Measurements from ENCODE around the gene GTF3C2.

The GTF3C2 gene

GRCh38 chr2:27296481-27296880 is 60.1 kb downstream of the GTF3C2 start:
- DNase-seq (ENCODE audit: low read depth) = no peak

DNA sequence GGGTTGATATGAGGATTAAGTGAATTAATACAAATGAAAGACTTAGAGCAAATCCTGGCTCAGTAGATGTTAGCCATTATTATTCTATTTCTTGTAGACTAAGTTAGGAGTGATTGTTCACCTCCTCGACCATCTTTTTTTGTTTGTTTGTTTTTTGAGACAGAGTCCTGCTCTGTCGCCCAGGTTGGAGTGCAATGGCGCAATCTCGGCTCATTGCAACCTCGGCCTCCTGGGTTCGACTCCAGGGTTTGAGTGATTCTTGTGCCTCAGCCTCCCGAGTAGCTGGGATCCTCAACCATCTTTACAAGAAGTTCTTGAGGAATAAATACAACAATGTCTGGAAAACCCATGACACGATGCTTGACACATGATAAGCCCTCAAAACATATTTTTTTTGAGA is 61.6 kb downstream of the GTF3C2 start:
- no peak for DNase-seq (ENCODE audit: low read depth)

GRCh38 chr2:27291865-27292264 is 64.7 kb downstream of the GTF3C2 start:
- no peak for DNase-seq (ENCODE audit: low read depth)

- no peak for DNase-seq (ENCODE audit: low read depth)
These were observed 66.0 kb downstream of the GTF3C2 start for GRCh38 chr2:27290549-27290948.

DNA sequence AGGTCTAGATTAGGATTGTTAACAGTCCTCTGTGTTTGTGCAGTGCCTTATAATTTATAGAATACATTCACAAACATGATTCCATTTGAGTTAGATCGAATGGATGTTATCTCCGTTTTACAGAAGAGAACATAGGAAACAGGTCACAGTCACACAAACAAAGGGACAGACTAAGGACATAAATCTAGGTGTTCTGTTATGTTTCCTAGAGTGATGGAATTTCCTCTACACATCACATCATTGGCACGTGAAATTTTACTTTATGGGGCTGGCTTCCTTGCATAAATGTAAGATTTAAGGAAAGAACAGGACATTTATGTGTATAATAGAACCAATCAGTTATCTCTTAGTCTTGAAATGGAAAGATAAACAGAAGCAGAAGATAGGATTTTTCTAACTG is 68.0 kb downstream of the GTF3C2 start:
- no peak for DNase-seq (ENCODE audit: low read depth)

DNA sequence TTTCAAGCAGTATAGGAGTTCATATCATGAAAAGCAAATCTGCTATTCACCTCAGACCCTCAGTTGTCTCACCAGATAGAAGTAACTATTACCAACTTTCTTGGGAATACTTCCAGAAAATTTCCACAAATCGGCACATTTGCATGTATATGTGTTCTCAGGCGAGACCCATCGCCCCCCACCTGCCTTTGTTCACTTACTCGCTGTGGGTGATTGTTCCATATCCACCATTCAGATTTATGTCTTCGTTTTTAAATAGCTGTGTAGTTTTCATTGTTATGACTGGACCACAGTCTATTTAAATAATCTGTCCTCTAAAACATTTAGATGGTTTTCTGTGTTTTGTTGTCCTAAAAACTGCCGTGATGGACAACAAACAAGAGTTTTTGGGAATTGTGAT is 71.1 kb downstream of the GTF3C2 start:
- DNase-seq (ENCODE audit: low read depth) = no peak

GRCh38 chr2:27284996-27285395 is 71.6 kb downstream of the GTF3C2 start:
- DNase-seq (ENCODE audit: low read depth) = no peak

DNA sequence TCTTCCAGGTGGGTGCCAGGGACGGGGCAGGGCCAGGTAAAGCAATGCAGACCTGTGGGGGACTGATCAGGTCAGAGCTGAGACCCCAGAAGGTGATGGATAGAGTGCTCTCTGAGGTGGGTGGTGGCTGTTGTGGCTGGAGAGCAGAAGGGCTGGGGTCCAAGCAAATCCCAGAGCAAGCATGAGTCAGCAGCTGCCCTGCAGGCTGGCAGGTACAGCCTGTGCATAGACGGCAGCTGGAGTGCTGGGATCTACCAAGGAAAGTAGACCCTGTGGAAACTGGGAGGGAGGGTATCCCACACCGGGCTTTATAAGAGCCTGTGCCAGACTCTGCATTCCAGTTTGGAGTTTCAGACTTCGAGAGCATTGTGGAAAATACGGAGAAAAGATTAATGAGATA is 73.7 kb downstream of the GTF3C2 start:
- DNase-seq (ENCODE audit: low read depth) = no peak

DNA sequence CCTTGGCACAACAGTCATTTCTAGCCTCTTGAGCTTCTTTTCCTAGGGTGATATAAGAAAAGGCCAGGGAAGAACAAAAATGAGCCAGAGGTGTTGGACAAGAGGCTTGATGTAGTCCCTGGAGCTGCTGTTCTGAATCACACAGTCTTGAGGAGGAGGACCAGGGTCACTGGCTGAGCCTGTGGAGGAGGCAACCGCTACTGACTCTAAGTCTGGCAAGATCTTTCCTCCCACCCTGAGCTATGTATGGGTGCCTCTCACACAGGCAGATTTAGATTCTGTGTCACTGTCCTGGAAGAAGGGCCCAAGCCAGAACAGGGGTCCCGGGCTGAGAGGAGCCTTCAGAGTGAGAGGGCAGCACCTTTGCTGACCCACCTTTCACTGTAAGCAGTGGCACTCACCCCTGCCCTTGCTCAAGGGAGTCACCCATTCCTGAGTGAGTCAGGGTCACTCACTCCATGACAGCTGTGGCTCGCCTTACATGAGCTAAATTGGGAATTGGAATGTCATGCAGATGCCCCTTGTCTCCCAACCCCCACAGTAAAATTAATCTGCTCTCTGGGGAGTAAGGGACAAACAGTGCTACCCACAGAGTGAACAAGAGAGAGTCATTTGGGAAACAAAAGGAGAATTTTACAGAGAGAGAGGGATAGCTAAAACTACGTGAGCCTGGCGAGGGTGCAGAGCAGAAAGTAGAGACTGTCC is 74.6 kb downstream of the GTF3C2 start, which contains the start of gene TRIM54:
TSS of gene TRIM54 (plus strand) at position 575 of the 705 bp plus-strand sequence. CDS start 303 bp downstream, outside the sequence.
- no peak for DNase-seq (ENCODE audit: low read depth)

DNA sequence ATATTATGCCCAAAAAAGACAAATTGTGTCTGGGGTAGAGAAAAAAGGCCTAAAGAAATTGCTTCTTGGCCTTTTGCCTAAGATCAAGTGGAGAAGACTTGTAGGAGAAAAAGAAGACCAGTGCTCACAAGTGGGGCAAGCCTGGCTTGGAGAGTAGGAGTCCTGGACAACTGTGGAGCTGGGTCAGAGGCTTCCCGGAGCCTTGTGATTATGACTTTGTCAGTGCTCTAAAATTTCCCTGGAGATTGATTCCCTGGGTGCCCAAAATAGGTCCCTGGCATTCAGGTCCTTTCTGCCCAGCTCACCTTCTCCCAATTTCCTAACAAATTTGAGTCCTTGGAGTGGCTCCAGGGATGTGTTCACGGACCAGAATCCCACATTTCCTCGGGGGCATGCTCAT is 75.1 kb downstream of the GTF3C2 start:
- no peak for DNase-seq (ENCODE audit: low read depth)

GRCh38 chr2:27280826-27281225 is 75.7 kb downstream of the GTF3C2 start:
- DNase-seq (ENCODE audit: low read depth) = no peak

DNA sequence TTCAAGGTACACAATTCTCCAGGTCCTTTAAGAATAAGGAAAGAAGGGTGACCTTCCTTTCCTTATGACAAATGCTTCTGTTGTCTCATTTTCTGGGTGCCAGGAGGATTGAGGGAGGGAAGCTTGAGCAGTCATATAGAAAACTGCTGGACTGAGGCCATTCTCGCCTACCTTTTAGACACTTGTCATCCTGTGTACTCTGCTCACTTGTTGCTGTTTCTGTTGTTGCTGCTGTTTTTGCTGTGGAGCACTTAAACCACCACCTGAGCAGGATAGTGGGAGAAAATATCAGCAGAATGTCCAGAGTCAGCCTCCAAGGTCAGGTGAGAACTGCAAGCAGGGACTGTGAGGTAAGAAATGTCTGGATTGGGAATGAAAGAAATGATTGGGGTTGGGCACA is 78.6 kb downstream of the GTF3C2 start:
- no peak for DNase-seq (ENCODE audit: low read depth)

All from activated T-cell treated with anti-CD3 and anti-CD28 coated beads for 48 hours (primary cell).